NOMO-1 treated with dmso at 0.1 percent for 144 hours (cell line): ENCODE data around the gene DGKZ.

Experiments
- DNase-seq: peaks from one replicate; lab custom pipeline; 2025; ENCODE audit not compliant: unreplicated experiment; lab: John Stamatoyannopoulos, UW

Gene DGKZ

GRCh38 chr11:46322759-46323158, 24.5 kb upstream of the DGKZ start:
- no peak for DNase-seq

- no peak for DNase-seq
Measured at GRCh38 chr11:46326813-46327416, 20.3 kb upstream of the DGKZ start.

GRCh38 chr11:46327829-46328228, 19.4 kb upstream of the DGKZ start:
- DNase-seq, result no peak

- no peak for DNase-seq
Measured at GRCh38 chr11:46330154-46330553, 17.1 kb upstream of the DGKZ start.

GRCh38 chr11:46330563-46331281, 16.5 kb upstream of the DGKZ start:
- DNase-seq, result no peak

- DNase-seq, result peak; percentile 36
Measured at GRCh38 chr11:46331282-46331984, 15.8 kb upstream of the DGKZ start.

GRCh38 chr11:46332093-46332567, 15.1 kb upstream of the DGKZ start:
- no peak for DNase-seq

- DNase-seq, result no peak
Measured at GRCh38 chr11:46332568-46333393, 14.5 kb upstream of the DGKZ start.

- DNase-seq, result no peak
Measured at GRCh38 chr11:46333394-46333947, 13.8 kb upstream of the DGKZ start.

- no peak for DNase-seq
Measured at GRCh38 chr11:46334211-46334610, 13.1 kb upstream of the DGKZ start.

- no peak for DNase-seq
Measured at GRCh38 chr11:46335271-46335670, 12.0 kb upstream of the DGKZ start.

- no peak for DNase-seq
Measured at GRCh38 chr11:46335890-46336562, 11.2 kb upstream of the DGKZ start.

GRCh38 chr11:46336563-46337180, 10.6 kb upstream of the DGKZ start:
- DNase-seq, result peak; percentile 95

GRCh38 chr11:46337626-46338345, 9.5 kb upstream of the DGKZ start:
- DNase-seq, result no peak

- peak; percentile 23 for DNase-seq
Measured at GRCh38 chr11:46338636-46338987, 8.7 kb upstream of the DGKZ start.

- DNase-seq, result no peak
Measured at GRCh38 chr11:46338988-46339666, 8.1 kb upstream of the DGKZ start.

GRCh38 chr11:46339816-46340215, 7.4 kb upstream of the DGKZ start:
- peak; percentile 87 for DNase-seq

GRCh38 chr11:46341454-46341853, 5.8 kb upstream of the DGKZ start:
- no peak for DNase-seq

- peak; percentile 71 for DNase-seq
Measured at GRCh38 chr11:46342239-46342638, 5.0 kb upstream of the DGKZ start.
